Thymus (tissue), 11 donors: ENCODE results near the gene ZER1. TPM values are rescaled to one million over a fixed set of nuclear protein-coding genes. Genes with fewer than 3 reads are reported as not detected.
A peak's percentile ranks its signal among the peaks of the same experiment; 100 is the strongest.
"Not testable (repeated sequence)": the region's sequence is repeated elsewhere in the genome, so short reads cannot be mapped to it uniquely, and the experiment has no call there.

Experiments used
- DNase-seq, 9 donors: peaks; one replicate each; pipeline ENCODE4 v3.0.0-alpha.2; 2013; ENCODE audit warnings: low spot score in 9 of 9, low read depth in 6 of 9, missing footprints in 1 of 9
- H3K27ac ChIP-seq, 2 donors: one replicate each; pipeline ENCODE4 v1.5.1; 2013; ENCODE audit warnings: control low read depth in 1 of 2, low read depth in 1 of 2, low read length in 1 of 2, mild to moderate bottlenecking in 1 of 2, moderate library complexity in 1 of 2
- H3K27me3 ChIP-seq, 2 donors: one replicate each; pipeline ENCODE4 v1.5.1; 2013; ENCODE audit warnings: low read length in 1 of 2; ENCODE audit not compliant: control insufficient read depth in 2 of 2, insufficient read depth in 1 of 2
- H3K36me3 ChIP-seq, 2 donors: one replicate each; pipeline ENCODE4 v1.5.1; 2013; ENCODE audit warnings: low read length in 1 of 2, mild to moderate bottlenecking in 1 of 2, moderate library complexity in 1 of 2; ENCODE audit not compliant: control insufficient read depth in 2 of 2, insufficient read depth in 2 of 2
- H3K4me1 ChIP-seq, 2 donors: one replicate each; pipeline ENCODE4 v1.5.1; 2013; ENCODE audit warnings: low read length in 2 of 2; ENCODE audit not compliant: control insufficient read depth in 2 of 2, insufficient read depth in 2 of 2
- H3K4me3 ChIP-seq, 2 donors: one replicate each; pipeline ENCODE4 v1.5.1; 2013; ENCODE audit warnings: low read length in 2 of 2, control low read depth in 1 of 2, mild to moderate bottlenecking in 1 of 2
- H3K9me3 ChIP-seq, 2 donors: one replicate each; pipeline ENCODE4 v1.5.1; 2013; ENCODE audit warnings: low read length in 1 of 2, mild to moderate bottlenecking in 1 of 2; ENCODE audit not compliant: control insufficient read depth in 2 of 2, insufficient read depth in 1 of 2
- WGBS: extraction: QIAGEN DNeasy Blood & Tissue Kit; methylation state at CpG from one replicate; pipeline ENCODE4 v1.1.7; 2013; 5-methylcytosine and 5-hydroxymethylcytosine counted together
- polyA plus RNA-seq: library from polyadenylated mRNA; stranded (reverse); fragments of 200-250 nt; gene quantifications from one replicate; pipeline ENCODE4 v1.2.3, GENCODE V29; 2013
- total RNA-seq: library from RNA; stranded (reverse); fragments of 120-200 nt; gene quantifications from one replicate; pipeline ENCODE4 v1.2.4, GENCODE V29; 2013
- donor health status: healthy.

ZER1 gene
- total and polyA plus RNA-seq, 2 donors = 11.3 to 23.0 TPM

- DNase-seq = no peak
- Histone ChIP-seq H3K27me3 (no peaks in the 10 kb centered on the region), H3K27ac (no peak overlapping the region), H3K4me1 (peaks cover 0 to 3% of the 10 kb centered on the region in 2 donors), H3K9me3 (no peaks in the 10 kb centered on the region), H3K4me3 (no peak overlapping the region), H3K36me3 (peaks cover 24 to 47% of the 10 kb centered on the region in 2 donors)
- WGBS = 85% methylated on average over 8 of the region's 8 CpGs
Observed at GRCh38 chr9:128696923-128697707, 74.6 kb downstream of the ZER1 start.

DNA sequence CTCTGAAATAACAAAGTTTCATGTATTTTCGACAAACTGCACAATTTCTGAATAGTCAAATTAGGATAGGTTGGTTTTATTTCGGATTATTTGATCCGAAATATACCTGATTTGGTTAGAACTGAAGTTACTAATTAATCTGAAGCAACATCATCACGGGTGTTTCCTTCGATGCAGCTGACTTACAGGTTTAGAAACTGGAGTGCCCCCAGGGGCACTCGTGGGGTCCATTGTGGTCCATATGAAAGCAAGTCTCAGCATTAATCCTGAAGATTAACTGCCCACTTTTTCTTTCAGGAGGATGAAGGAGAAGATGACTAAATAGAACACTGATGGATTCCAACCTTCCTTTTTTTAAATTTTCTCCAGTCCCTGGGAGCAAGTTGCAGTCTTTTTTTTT, 77.4 kb downstream of the ZER1 start:
- Histone ChIP-seq H3K4me3 (no peak overlapping the region), H3K9me3 (no peaks in the 10 kb centered on the region), H3K36me3 (peaks cover 30 to 64% of the 10 kb centered on the region in 2 donors), H3K27me3 (no peaks in the 10 kb centered on the region), H3K27ac (no peak overlapping the region), H3K4me1 (peaks cover 2 to 3% of the 10 kb centered on the region in 2 donors)
- 95% methylated on average over 6 of the region's 6 CpGs for WGBS
- no peak for DNase-seq

GRCh38 chr9:128693738-128694137, 78.0 kb downstream of the ZER1 start:
- not testable (repeated sequence) for H3K4me1 ChIP-seq, H3K27ac ChIP-seq, H3K4me3 ChIP-seq, H3K27me3 ChIP-seq, DNase-seq, H3K9me3 ChIP-seq
- H3K36me3 ChIP-seq = peaks cover 30 to 64% of the 10 kb centered on the region in 2 donors
- 97% methylated on average over 3 of the region's 3 CpGs for WGBS

- Histone ChIP-seq H3K27me3 (no peaks in the 10 kb centered on the region), H3K9me3 (no peaks in the 10 kb centered on the region), H3K36me3 (peaks cover 19 to 46% of the 10 kb centered on the region in 2 donors), H3K27ac (peak overlapping the region in 1 of 2 donors; percentile 74), H3K4me3 (peak overlapping the region; percentile 84 to 99), H3K4me1 (peaks cover 16 to 26% of the 10 kb centered on the region in 2 donors)
- DNase-seq = no peak
- 11% methylated on average over 5 of the region's 5 CpGs for WGBS
Observed at GRCh38 chr9:128690684-128691034, 81.1 kb downstream of the ZER1 start.

DNA sequence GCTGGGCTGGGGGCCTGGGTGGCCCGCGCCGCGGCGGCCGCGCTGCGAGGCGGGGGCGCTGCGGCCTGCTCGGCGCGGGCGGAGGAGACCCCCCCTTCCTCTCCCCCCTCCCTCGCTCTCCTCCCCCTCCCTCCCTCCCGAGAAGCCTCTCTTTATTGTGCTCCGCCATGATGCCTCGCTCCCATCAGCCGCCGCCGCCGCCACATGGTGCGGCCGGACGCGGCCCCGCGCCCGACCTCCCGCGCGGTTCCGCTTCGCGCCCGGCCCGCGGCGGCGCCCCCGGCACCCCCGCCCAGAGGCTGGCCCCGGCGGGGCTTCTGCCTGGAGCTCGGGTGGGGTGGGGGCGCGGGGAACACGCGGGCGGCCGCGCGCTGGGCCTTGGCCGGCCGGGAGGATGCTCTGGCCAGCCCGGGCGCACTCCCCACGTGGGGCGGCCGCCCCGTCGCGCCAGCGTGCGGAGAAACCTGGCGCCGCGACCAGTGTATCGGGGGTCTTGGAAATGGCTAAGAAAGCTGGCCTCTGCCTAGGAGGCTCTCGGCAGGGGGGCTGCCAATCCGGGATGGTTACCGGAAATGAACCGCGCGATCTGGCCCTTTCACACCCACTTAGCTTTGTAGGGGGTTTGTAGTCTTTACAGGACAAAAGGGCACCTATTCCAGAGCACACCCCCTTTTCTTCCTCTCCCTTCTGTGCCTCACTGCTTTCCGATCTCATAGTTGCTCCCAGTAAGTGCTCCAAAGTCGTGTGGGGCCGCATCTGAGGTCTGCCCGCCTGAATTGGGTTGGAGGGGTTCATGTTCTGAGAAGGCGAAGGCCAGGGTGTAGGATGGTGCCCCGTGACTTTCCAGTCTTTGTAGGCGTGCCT, 81.7 kb downstream of the ZER1 start:
- peak in 4 of 9 donors; percentile 50 to 77 (median 62) for DNase-seq
- H3K27ac ChIP-seq = peak overlapping the region; percentile 74 to 98
- WGBS = 1% methylated on average over 82 of the region's 83 CpGs
- no peaks in the 10 kb centered on the region for H3K9me3 ChIP-seq
- peaks cover 17 to 43% of the 10 kb centered on the region in 2 donors for H3K36me3 ChIP-seq
- peak overlapping the region; percentile 84 to 99 for H3K4me3 ChIP-seq
- H3K27me3 ChIP-seq = no peaks in the 10 kb centered on the region
- H3K4me1 ChIP-seq = peaks cover 16 to 32% of the 10 kb centered on the region in 2 donors

DNA sequence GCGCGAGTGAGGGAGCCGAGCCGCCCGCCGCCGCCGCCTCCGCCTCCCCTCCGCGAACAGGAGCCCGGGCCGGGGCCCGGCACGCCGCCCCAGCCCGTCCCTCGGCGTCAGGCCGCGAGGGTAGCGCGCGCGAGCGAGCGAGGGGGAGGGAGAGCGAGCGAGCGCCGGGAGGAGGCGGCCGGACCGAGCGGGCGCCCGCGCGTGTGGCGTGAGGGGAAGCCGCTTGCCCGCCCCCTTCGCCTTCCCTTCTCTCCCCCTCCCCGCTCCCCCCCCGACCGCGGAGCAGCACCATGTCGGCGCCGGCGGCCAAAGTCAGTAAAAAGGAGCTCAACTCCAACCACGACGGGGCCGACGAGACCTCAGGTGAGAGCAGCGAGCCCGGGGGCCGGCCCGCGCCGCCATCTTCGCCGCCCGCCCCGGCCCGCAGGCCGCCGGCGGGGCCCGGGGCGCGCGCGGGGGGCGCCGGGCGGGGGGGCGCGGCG, 82.4 kb downstream of the ZER1 start:
- H3K36me3 ChIP-seq = peaks cover 15 to 39% of the 10 kb centered on the region in 2 donors
- H3K4me3 ChIP-seq = peak overlapping the region; percentile 58 to 99
- WGBS = under 1% methylated on average over 79 of the region's 80 CpGs
- peak overlapping the region; percentile 92 to 98 for H3K27ac ChIP-seq
- no peaks in the 10 kb centered on the region for H3K9me3 ChIP-seq
- DNase-seq = peak in 3 of 9 donors; percentile 42 to 65 (median 45)
- H3K4me1 ChIP-seq = peaks cover 20 to 40% of the 10 kb centered on the region in 2 donors
- H3K27me3 ChIP-seq = no peaks in the 10 kb centered on the region

- WGBS = 6% methylated on average over 90 of the region's 93 CpGs
- peaks cover 20 to 45% of the 10 kb centered on the region in 2 donors for H3K4me1 ChIP-seq
- H3K27ac ChIP-seq = peak within 1 kb of the TSS; percentile 98
Observed at GRCh38 chr9:128688501-128689292, 83.0 kb downstream of the ZER1 start, which contains the start of gene SET. Gene SET (plus strand): TSS chr9:128689222. CDS start chr9:128689583, 361 bp downstream.

DNA sequence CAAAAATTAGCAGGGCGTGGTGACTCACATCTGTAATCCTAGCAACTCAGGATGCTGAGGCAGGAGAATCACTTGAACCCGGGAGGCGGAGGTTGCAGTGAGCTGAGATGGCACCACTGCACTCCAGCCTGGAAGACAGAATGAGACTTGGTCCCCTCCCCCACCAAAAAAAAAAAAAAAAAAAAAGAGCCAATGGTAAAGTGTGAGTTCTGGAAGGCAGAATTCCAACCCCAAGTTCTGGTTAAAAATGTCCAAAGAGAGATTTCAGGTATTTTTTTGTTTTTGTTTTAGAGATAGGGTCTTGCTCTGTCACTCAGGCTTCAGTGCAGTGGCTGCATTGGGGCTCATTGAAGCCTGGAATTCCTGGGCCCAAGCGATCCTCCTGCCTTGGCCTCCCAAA, 84.3 kb downstream of the ZER1 start:
- Histone ChIP-seq H3K9me3 (no peaks in the 10 kb centered on the region), H3K36me3 (peaks cover 7 to 20% of the 10 kb centered on the region in 2 donors), H3K27ac (no peak overlapping the region), H3K4me3 (no peak overlapping the region), H3K4me1 (peaks cover 24 to 51% of the 10 kb centered on the region in 2 donors), H3K27me3 (no peaks in the 10 kb centered on the region)
- 99% methylated on average over 4 of the region's 4 CpGs for WGBS
- no peak for DNase-seq

More at GRCh38 chr9:128688501-128689292, 83.0 kb downstream of the ZER1 start, which contains the start of gene SET:
- no peaks in the 10 kb centered on the region for H3K9me3 ChIP-seq
- peak in 8 of 9 donors; percentile 81 to 96 (median 90) for DNase-seq
- peak within 1 kb of the TSS; percentile 84 to 99 for H3K4me3 ChIP-seq
- H3K36me3 ChIP-seq = peaks cover 13 to 33% of the 10 kb centered on the region in 2 donors
- H3K27me3 ChIP-seq = no peaks in the 10 kb centered on the region
